Ishikawa (cell line): ENCODE data around the gene COA1.

Source experiments
- CEBPB ChIP-seq: IDR thresholded peaks from 2 replicates; pipeline ENCODE4 v1.6.1; 2012
- CREB1 ChIP-seq: IDR thresholded peaks from 2 replicates; pipeline ENCODE4 v1.6.1; 2012; ENCODE audit warnings: low read depth
- EGR1 ChIP-seq: IDR thresholded peaks from 2 replicates; pipeline ENCODE4 v1.6.1; 2012
- EP300 ChIP-seq: IDR thresholded peaks from 2 replicates; pipeline ENCODE4 v1.6.1; 2012; ENCODE audit warnings: borderline replicate concordance
- FOXM1 ChIP-seq: IDR thresholded peaks from 2 replicates; pipeline ENCODE4 v1.6.1; 2012; ENCODE audit warnings: low read depth, borderline replicate concordance
- NFIC ChIP-seq: IDR thresholded peaks from 2 replicates; pipeline ENCODE4 v1.6.1; 2012
- RAD21 ChIP-seq: IDR thresholded peaks from 2 replicates; pipeline ENCODE4 v1.6.1; 2012; ENCODE audit warnings: low read depth
- TAF1 ChIP-seq: IDR thresholded peaks from 2 replicates; pipeline ENCODE4 v1.6.1; 2012; ENCODE audit warnings: low read depth, mild to moderate bottlenecking
- TCF12 ChIP-seq: IDR thresholded peaks from 2 replicates; pipeline ENCODE4 v1.6.1; 2012; ENCODE audit warnings: low read depth
- TEAD4 ChIP-seq: IDR thresholded peaks from 2 replicates; pipeline ENCODE4 v1.6.1; 2012
- YY1 ChIP-seq: IDR thresholded peaks from 2 replicates; pipeline ENCODE4 v1.6.1; 2012; ENCODE audit warnings: low read depth
- ZBTB7A ChIP-seq: IDR thresholded peaks from 2 replicates; pipeline ENCODE4 v1.6.1; 2012; ENCODE audit warnings: low read depth
- TF ChIP-seq, protein P1 (sequence below): IDR thresholded peaks from 2 replicates; pipeline ENCODE4 v1.6.1; 2012
- TF ChIP-seq, protein P2 (sequence below): IDR thresholded peaks from 2 replicates; pipeline ENCODE4 v1.6.1; 2012; ENCODE audit warnings: low read depth, mild to moderate bottlenecking
- TF ChIP-seq, protein P3 (sequence below): IDR thresholded peaks from 2 replicates; pipeline ENCODE4 v1.6.1; 2012

COA1 gene

DNA sequence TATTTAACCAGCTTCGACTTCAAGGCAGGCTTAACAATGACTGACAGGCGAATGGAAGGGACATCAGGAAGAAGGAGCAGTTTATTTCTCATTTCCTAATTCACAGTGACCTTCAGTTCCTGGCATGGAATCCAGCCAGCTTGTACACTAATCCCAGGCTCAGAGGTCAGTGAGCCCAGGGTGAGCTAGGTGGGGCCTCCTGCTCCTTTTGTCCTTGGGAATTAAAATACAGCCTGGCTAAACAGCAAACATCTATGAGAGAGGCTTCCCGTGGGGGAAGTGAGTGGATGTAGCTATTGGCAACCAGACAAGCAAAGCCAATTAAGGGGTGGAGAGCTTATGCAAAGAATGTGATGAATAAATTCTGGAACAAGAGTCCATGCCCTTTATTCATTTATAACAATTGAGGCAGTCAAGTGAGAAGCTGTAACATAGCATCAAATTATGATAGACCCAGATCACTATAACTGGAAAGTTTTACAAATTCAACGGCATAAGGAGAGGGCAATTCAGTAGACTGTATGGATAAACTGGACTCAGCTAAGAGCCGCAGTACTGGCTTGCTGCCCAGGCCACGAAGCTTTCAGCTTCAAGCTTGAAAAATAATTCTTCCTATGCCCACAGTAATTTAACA lies 89.3 kb downstream of the COA1 start:
- TF ChIP-seq YY1 (no peak), NFIC (peak; percentile 97), EP300 (peak; percentile 95), CREB1 (no peak), CEBPB (peak; percentile 14; the same call in 1 of the 2 replicates), RAD21 (peak; percentile 11), TAF1 (no peak), TCF12 (peak; percentile 93), EGR1 (no peak), ZBTB7A (no peak), TEAD4 (peak; percentile 90), FOXM1 (peak; percentile 92)
- TF ChIP-seq, protein P1, sequence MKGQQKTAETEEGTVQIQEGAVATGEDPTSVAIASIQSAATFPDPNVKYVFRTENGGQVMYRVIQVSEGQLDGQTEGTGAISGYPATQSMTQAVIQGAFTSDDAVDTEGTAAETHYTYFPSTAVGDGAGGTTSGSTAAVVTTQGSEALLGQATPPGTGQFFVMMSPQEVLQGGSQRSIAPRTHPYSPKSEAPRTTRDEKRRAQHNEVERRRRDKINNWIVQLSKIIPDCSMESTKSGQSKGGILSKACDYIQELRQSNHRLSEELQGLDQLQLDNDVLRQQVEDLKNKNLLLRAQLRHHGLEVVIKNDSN = 0 out of 2 replicates have a peak, but pooled peaks have one; percentile 6
- TF ChIP-seq, protein P2, sequence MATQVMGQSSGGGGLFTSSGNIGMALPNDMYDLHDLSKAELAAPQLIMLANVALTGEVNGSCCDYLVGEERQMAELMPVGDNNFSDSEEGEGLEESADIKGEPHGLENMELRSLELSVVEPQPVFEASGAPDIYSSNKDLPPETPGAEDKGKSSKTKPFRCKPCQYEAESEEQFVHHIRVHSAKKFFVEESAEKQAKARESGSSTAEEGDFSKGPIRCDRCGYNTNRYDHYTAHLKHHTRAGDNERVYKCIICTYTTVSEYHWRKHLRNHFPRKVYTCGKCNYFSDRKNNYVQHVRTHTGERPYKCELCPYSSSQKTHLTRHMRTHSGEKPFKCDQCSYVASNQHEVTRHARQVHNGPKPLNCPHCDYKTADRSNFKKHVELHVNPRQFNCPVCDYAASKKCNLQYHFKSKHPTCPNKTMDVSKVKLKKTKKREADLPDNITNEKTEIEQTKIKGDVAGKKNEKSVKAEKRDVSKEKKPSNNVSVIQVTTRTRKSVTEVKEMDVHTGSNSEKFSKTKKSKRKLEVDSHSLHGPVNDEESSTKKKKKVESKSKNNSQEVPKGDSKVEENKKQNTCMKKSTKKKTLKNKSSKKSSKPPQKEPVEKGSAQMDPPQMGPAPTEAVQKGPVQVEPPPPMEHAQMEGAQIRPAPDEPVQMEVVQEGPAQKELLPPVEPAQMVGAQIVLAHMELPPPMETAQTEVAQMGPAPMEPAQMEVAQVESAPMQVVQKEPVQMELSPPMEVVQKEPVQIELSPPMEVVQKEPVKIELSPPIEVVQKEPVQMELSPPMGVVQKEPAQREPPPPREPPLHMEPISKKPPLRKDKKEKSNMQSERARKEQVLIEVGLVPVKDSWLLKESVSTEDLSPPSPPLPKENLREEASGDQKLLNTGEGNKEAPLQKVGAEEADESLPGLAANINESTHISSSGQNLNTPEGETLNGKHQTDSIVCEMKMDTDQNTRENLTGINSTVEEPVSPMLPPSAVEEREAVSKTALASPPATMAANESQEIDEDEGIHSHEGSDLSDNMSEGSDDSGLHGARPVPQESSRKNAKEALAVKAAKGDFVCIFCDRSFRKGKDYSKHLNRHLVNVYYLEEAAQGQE = no peak
- TF ChIP-seq, protein P3, sequence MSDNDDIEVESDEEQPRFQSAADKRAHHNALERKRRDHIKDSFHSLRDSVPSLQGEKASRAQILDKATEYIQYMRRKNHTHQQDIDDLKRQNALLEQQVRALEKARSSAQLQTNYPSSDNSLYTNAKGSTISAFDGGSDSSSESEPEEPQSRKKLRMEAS = peak; percentile 50; the same call in 1 of the 2 replicates

DNA sequence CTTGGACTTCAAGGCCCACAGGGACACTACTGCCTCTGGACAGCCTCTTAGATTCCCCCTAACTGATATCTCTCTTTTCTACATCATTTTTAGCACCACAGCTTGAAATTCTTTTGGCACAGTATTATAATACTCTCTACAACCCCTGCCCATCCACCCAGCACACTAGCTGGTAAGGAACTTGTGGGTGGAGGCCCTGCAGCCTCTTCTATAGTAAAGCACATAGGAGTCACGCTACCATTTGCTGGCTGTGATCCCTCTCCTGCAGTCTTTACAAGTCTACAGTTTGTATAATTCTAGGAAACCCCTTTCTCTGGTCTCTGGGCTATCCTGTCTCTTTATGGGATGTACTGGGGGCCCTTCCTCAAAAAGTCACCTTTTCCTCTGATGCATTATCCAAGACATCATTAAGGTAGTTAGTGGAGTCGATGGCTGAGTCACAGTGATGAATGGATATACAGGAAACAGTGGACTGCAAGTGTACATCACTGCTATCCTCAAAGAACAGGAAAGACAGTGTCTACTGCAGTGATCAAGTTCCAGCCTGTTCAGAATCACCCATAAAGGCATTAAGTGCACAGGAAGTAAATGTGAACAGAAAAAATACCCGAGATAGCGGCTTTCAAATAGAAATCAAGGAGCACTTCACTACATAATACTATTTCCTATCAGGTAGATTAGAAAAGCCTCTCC lies 92.1 kb downstream of the COA1 start:
- TF ChIP-seq, protein P1 = no peak
- TF ChIP-seq TAF1 = no peak
- no peak for TF ChIP-seq RAD21
- no peak for TF ChIP-seq NFIC
- TF ChIP-seq EP300 = no peak
- TF ChIP-seq, protein P3 = no peak
- TF ChIP-seq TEAD4 = no peak
- TF ChIP-seq CREB1 = no peak
- TF ChIP-seq EGR1 = no peak
- TF ChIP-seq TCF12 = no peak
- TF ChIP-seq CEBPB = no peak
- TF ChIP-seq, protein P2 = no peak
- TF ChIP-seq FOXM1 = no peak

DNA sequence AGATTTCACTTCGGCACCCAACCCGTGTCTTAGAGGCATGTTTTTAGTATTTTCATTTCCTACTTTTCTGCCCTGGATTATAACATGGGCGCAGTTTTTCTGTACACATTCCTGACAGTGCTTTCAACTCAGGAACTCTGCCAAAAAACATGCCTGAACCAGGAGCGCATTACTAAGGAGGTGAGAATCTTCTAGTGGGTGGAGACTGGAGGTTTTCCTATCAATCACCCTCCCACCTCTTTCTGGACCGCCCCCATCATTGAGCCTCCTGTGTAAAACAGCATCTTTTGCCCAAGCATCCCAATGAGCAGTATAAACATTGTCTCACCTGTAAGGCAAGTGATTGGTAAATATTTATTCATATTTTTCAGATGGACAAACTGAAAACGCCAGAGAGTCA lies 93.2 kb downstream of the COA1 start:
- TF ChIP-seq TCF12 (no peak), RAD21 (no peak), NFIC (peak; percentile 60)

DNA sequence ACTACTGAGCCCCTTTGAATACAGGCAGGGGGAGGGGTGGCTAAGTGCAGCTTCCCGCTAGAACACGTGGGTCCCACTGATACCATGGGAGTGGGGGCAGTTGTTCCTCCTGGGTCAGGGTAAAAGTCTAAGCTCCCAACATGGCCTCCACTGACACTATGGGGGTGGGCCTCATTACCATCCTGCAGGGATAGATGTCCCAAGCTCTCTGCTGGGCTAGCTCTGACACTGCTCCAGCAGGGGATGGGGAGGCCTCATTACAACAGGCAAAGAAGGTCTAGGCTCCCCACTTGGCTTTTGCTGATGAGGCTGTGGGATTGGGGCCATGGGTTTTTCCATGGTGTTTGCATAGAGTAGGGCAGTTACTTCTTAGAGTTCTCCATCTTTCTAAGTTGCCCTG lies 94.9 kb downstream of the COA1 start:
- TF ChIP-seq FOXM1 (no peak), YY1 (no peak), EGR1 (no peak), RAD21 (no peak), EP300 (no peak), CREB1 (no peak), NFIC (no peak), TCF12 (no peak), CEBPB (no peak), ZBTB7A (no peak), TEAD4 (no peak), TAF1 (no peak)
- TF ChIP-seq, protein P2 = no peak
- TF ChIP-seq, protein P1 = no peak
- TF ChIP-seq, protein P3 = no peak
